Activated T-cell treated with anti-CD3 and anti-CD28 coated beads, Interleukin-2, amount 50 U/mL, for 72 hours (primary cell): Measurements from ENCODE around the gene CACNB4. TPM values are rescaled to one million over a fixed set of nuclear protein-coding genes. Genes with fewer than 3 reads are reported as not detected.

Experiments
- ATAC-seq, 2 donors: fragments of 150-1000 bp; cut with Tn5 transposase; replicated peaks in 1 of 2; 2 replicates each; pipeline ENCODE4 v1.10.0; 2021; ENCODE audit warnings: moderate library complexity in 2 of 2, mild to moderate bottlenecking in 1 of 2
- DNase-seq, 2 donors: peaks; one replicate each; pipeline ENCODE4 v3.0.0; 2021 to 2022; ENCODE audit warnings: mixed read lengths in 1 of 2
- H3K27ac Mint-ChIP-seq: one replicate; pipeline ENCODE4 v1.8.0; 2022; ENCODE audit warnings: mild to moderate bottlenecking, moderate library complexity, mixed read lengths
- H3K27me3 Mint-ChIP-seq: one replicate; pipeline ENCODE4 v1.8.0; 2022; ENCODE audit warnings: low read depth, mixed read lengths
- H3K36me3 Mint-ChIP-seq, 2 donors: one replicate each; pipeline ENCODE4 v1.8.0; 2022; ENCODE audit warnings: mixed read lengths in 2 of 2, mild to moderate bottlenecking in 1 of 2; ENCODE audit not compliant: insufficient read depth in 2 of 2
- H3K4me1 Mint-ChIP-seq: one replicate; pipeline ENCODE4 v1.8.0; 2022; ENCODE audit warnings: low read depth, mixed read lengths
- H3K4me3 Mint-ChIP-seq, 2 donors: one replicate each; pipeline ENCODE4 v1.8.0; 2022; ENCODE audit warnings: mild to moderate bottlenecking in 2 of 2, mixed read lengths in 2 of 2, moderate library complexity in 2 of 2
- H3K9me3 Mint-ChIP-seq, 2 donors: one replicate each; pipeline ENCODE4 v1.8.0; 2022; ENCODE audit warnings: mixed read lengths in 2 of 2
- total RNA-seq, 2 donors: library from RNA; stranded (reverse); gene quantifications; one replicate each; pipeline ENCODE4 v1.2.3, GENCODE V29; 2022

The CACNB4 gene
- total RNA-seq, 2 donors from 2014 or later, result 0.31 to 0.56 TPM

DNA sequence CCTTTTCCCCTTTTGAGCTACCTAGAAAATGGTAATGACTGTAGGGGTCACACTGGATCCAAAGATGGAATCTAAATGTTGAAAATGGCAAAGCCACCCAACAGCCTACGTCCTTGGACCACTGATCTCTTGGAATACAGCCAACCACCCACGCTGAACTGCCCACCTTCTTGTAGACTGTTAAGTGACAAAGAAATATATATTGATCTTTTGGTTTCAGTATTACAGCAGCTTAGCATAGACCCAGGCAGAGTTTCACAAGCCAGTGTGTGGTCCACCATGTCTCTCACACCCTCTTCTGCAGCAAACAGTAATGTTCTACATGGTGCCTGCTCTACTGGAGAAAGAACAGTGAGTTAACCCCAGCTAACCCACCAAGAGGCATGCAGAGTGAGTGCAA, 20.2 kb downstream of the CACNB4 start:
- Mint-ChIP-seq H3K27ac (no peak overlapping the region), H3K4me3 (no peak overlapping the region), H3K36me3 (no peaks in the 10 kb centered on the region), H3K27me3 (no peaks in the 10 kb centered on the region), H3K4me1 (no peaks in the 10 kb centered on the region), H3K9me3 (peaks cover 0 to 4% of the 10 kb centered on the region in 2 donors)
- ATAC-seq (no peak), DNase-seq (no peak)

DNA sequence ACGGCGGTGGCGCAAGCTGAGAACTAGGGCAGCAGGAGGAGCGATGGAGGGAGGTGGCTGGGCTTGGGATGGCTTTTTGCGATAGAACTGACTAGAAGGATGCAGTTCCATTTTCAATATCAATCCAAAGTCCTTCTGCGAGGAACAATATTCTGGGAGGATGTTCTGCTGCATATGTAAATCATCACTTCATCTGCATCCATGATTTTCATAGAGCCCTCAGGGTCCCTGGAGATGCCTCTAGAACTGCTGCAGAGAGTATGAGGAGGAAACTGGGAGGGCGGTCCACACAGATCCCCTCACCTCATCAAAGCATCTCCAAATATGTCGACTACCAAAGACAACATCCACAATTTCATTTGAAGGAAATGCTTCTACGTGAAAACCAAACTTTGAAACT, 20.8 kb downstream of the CACNB4 start:
- Mint-ChIP-seq H3K27me3 (no peaks in the 10 kb centered on the region), H3K4me3 (no peak overlapping the region), H3K27ac (no peak overlapping the region), H3K36me3 (no peaks in the 10 kb centered on the region), H3K4me1 (no peaks in the 10 kb centered on the region), H3K9me3 (peaks cover 0 to 4% of the 10 kb centered on the region in 2 donors)
- ATAC-seq (no peak), DNase-seq (no peak)

DNA sequence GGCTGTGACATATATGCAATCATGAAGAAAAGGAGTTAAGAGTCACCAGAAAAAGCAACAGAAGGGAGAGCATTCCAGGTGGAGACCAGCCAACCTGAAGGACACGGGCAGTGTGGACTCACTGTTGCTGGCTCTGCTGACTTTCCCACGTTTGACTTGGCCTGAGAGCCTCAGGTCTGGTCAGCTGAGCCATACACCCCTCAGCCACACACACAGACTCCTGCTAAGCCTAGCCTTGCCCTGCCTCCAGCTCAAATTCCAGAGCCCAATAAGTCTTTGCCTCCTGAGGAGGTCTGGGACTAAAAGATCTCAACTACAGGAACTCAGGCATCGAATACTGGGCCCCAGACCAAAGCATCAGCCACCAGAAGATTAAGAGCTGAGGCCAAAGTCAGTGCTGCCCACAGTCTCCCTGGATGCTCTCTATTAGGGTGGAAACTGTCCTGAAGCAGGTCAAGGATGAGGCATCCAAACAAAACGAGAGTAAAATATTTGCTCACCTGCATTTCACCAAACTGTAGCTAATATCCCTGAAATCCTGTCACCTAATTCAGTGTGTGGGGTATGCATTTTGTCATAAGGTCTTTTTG, 23.3 kb downstream of the CACNB4 start:
- Mint-ChIP-seq H3K27ac (no peak overlapping the region), H3K4me3 (no peak overlapping the region), H3K36me3 (no peaks in the 10 kb centered on the region), H3K9me3 (peaks cover 0 to 4% of the 10 kb centered on the region in 2 donors), H3K4me1 (no peaks in the 10 kb centered on the region), H3K27me3 (no peaks in the 10 kb centered on the region)
- DNase-seq (no peak), ATAC-seq (no peak)

GRCh38 chr2:152072011-152072410, 26.8 kb downstream of the CACNB4 start:
- Mint-ChIP-seq H3K36me3 (no peaks in the 10 kb centered on the region), H3K9me3 (peaks cover 0 to 4% of the 10 kb centered on the region in 2 donors), H3K4me3 (no peak overlapping the region), H3K4me1 (no peaks in the 10 kb centered on the region), H3K27ac (no peak overlapping the region), H3K27me3 (no peaks in the 10 kb centered on the region)
- ATAC-seq (no peak), DNase-seq (no peak)

DNA sequence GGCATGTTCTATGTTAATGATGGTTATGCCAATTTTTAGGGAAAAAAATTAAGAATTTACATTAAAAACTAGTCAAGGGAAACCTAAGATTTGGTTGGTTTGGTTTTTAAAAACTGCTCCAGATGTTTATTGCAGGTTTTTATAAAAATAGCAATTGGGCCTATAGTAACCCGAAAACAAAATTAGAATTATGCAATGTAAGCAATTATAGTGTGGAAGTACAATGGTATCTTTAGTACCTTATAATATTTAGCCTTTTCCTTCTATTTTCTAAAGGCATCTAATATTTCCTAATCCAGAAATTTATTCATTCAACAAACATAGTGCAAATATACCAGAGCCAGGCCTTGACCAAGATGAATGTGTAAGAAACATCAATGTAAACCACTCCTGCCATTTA, 27.3 kb downstream of the CACNB4 start:
- ATAC-seq (no peak), DNase-seq (no peak)
- H3K36me3 Mint-ChIP-seq, result no peaks in the 10 kb centered on the region
- no peaks in the 10 kb centered on the region for H3K27me3 Mint-ChIP-seq
- H3K4me1 Mint-ChIP-seq, result no peaks in the 10 kb centered on the region
- H3K27ac Mint-ChIP-seq, result no peak overlapping the region
- H3K4me3 Mint-ChIP-seq, result no peak overlapping the region
- peaks cover 0 to 4% of the 10 kb centered on the region in 2 donors for H3K9me3 Mint-ChIP-seq

GRCh38 chr2:152071092-152071491, 27.8 kb downstream of the CACNB4 start:
- Mint-ChIP-seq H3K36me3 (no peaks in the 10 kb centered on the region), H3K9me3 (peaks cover 0 to 4% of the 10 kb centered on the region in 2 donors), H3K4me3 (no peak overlapping the region), H3K27ac (no peak overlapping the region), H3K27me3 (no peaks in the 10 kb centered on the region), H3K4me1 (no peaks in the 10 kb centered on the region)
- ATAC-seq (no peak), DNase-seq (no peak)

- Mint-ChIP-seq H3K9me3 (no peaks in the 10 kb centered on the region), H3K27ac (no peak overlapping the region), H3K4me3 (no peak overlapping the region), H3K27me3 (no peaks in the 10 kb centered on the region), H3K36me3 (no peaks in the 10 kb centered on the region), H3K4me1 (no peaks in the 10 kb centered on the region)
- DNase-seq, result no peak
- ATAC-seq, result no peak
Measured at GRCh38 chr2:152068226-152068625, 30.6 kb downstream of the CACNB4 start.

DNA sequence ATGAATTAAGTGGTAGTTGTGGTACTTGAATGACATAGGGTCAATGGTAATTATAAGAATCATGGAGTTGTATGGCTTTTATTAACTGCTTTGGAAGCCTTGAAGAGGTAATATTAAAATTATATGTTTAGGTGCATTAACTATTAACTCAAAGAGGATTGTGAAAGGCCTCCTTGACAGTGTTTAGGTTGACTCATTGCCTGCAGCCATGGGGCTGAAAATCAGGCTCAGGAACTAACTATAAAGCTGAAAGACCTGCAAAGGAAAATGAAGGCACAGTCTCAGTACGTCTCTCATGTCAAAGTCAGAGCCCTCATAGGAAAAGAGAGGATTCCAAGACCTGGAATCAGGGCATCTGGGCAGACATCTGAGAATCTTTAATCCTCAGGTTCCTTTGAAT, 31.0 kb downstream of the CACNB4 start:
- no peaks in the 10 kb centered on the region for H3K4me1 Mint-ChIP-seq
- no peaks in the 10 kb centered on the region for H3K36me3 Mint-ChIP-seq
- ATAC-seq (no peak), DNase-seq (no peak)
- H3K4me3 Mint-ChIP-seq, result no peak overlapping the region
- no peaks in the 10 kb centered on the region for H3K9me3 Mint-ChIP-seq
- H3K27ac Mint-ChIP-seq, result no peak overlapping the region
- peaks cover under 1% of the 10 kb centered on the region for H3K27me3 Mint-ChIP-seq

DNA sequence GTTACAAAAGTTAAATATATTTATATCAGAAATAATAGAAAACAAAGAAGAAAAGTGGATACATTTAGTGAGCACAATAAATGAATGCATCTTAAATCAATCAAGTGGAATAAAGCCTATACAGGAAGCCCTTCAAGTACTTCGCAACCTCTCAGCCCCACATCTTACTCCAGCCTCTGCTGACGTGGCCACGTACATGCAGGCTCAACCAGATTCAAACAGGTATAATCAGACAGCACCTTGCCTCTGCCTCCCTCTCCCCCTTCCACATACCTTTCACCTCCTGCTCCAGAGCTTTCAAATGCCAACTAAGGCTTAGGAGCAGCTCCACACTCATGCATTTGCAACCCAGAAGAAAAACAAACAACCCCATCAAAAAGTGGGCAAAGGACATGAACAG, 32.9 kb downstream of the CACNB4 start:
- no peaks in the 10 kb centered on the region for H3K36me3 Mint-ChIP-seq
- ATAC-seq (no peak), DNase-seq (no peak)
- H3K9me3 Mint-ChIP-seq, result no peaks in the 10 kb centered on the region
- no peaks in the 10 kb centered on the region for H3K4me1 Mint-ChIP-seq
- no peak overlapping the region for H3K27ac Mint-ChIP-seq
- H3K4me3 Mint-ChIP-seq, result no peak overlapping the region
- H3K27me3 Mint-ChIP-seq, result peaks cover 9% of the 10 kb centered on the region

DNA sequence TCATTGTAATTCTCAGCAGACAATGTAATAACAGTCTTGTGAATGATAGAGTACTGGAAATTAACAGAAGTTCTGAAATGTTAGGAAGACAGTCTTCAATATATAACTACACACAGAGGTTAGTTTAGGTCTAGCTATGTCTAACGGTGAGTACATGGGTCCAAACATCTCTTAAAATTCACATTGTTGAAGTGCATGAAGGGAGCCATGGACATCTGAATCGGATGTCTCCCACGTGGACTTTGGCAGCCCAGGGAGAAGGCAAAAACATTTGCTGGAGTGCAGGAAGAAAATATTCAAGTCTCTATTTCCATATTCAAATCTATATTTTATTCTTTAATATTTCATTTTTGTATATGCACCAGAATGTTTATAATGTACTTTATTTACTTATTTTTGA, 34.8 kb downstream of the CACNB4 start:
- Mint-ChIP-seq H3K4me1 (no peaks in the 10 kb centered on the region), H3K4me3 (no peak overlapping the region), H3K9me3 (no peaks in the 10 kb centered on the region), H3K36me3 (no peaks in the 10 kb centered on the region), H3K27me3 (peaks cover 9% of the 10 kb centered on the region), H3K27ac (no peak overlapping the region)
- no peak for ATAC-seq
- no peak for DNase-seq

DNA sequence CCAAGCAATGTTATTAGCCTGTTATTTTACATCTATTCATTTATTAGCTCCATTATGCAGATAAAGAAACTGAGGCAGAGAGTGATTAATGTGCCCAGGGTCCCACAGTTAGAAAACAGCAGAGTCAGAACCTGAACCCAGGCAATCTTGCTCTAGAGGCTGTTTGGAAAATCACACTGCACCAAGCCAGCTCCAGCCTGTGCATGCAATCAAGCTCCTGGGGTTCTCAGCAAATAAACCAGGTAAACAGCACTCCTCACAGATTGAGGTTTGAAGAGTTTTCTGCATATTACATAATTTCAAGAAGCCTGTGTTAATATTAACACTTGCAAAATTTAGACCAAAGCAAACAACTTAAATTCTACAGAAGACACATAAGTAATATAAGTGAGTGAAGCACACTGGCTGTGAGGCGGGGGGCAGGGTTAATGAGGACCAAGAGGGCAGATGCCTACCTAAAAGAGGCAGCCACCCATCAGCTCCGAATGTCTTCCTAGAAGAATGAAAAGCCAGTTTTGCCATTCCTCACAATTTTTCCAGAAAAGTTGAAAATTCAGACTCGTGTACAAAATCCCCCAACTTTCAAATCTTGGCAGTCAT, 35.4 kb downstream of the CACNB4 start:
- ATAC-seq, result no peak
- DNase-seq, result no peak
- Mint-ChIP-seq H3K27ac (no peak overlapping the region), H3K9me3 (no peaks in the 10 kb centered on the region), H3K36me3 (no peaks in the 10 kb centered on the region), H3K4me1 (no peaks in the 10 kb centered on the region), H3K4me3 (no peak overlapping the region), H3K27me3 (peaks cover 9% of the 10 kb centered on the region)

DNA sequence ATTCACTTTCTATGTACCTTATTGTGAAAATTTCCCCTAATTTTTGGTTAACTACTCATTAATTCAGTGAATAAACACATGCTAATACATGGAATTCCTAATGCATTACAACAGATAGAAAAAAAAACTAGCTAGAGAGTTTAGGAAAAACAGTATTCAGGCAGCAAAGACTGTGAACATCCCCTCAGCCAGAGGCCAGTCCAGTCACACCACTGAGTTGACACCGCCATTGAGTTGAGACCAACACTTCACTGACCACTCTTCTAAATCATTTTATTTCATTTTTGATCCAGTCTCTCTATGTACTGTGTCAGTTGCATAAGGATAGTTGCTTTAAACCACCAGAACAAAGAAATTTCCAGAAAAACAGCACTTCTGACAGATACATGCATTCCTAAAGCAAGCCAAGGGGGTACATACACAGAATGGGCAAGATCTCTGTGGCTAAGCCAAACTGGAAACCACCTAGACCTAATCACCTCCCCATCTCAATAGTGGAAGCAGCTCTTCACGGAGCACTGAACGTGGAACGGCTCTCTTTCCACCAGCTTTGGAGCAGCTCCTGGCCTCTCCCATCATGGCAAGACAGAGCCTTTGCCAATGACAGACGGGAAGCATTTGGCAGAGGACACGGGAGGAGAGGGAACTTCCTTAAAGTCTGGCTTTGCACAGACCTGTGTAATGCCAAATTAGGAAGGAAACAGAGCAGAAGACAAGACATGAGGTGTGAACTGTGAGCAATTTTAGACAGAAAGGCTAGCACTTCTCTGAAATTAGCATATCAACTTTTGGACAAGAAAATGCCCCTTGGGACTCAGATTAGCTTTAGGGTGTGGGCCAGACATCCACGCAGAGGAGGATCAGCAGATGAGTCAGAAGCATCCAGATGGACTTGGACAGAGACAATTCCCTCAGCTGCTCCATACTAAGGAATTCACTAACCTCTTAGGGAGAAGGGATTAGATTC, 36.4 kb downstream of the CACNB4 start:
- no peak for ATAC-seq
- DNase-seq, result no peak
- H3K27me3 Mint-ChIP-seq, result peaks cover 9% of the 10 kb centered on the region
- no peaks in the 10 kb centered on the region for H3K36me3 Mint-ChIP-seq
- H3K9me3 Mint-ChIP-seq, result no peaks in the 10 kb centered on the region
- no peak overlapping the region for H3K27ac Mint-ChIP-seq
- H3K4me3 Mint-ChIP-seq, result no peak overlapping the region
- no peaks in the 10 kb centered on the region for H3K4me1 Mint-ChIP-seq

DNA sequence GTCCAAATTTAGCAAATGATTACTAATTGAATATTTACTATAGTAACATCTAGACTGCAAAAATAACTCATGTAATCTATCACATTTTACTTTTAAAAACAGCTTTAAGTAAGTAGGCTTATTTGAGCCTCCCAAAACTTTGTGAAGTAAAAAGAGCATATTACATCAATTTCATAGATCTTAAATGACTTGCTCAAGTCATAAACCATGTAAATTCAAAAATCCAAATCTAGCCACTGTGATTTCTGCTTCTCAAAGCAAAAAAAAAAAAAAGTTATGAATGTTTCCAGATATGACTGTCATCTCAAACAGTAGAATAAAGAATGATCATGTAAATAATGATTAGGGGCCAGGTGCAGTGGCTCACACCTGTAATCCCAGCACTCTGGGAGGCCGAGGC, 37.5 kb downstream of the CACNB4 start:
- H3K4me3 Mint-ChIP-seq, result no peak overlapping the region
- ATAC-seq (no peak), DNase-seq (no peak)
- H3K27me3 Mint-ChIP-seq, result peaks cover 9% of the 10 kb centered on the region
- no peaks in the 10 kb centered on the region for H3K36me3 Mint-ChIP-seq
- no peaks in the 10 kb centered on the region for H3K9me3 Mint-ChIP-seq
- no peak overlapping the region for H3K27ac Mint-ChIP-seq
- H3K4me1 Mint-ChIP-seq, result no peaks in the 10 kb centered on the region
